Embryonic facial prominence (tissue), 1 donor: ENCODE results near the gene NT5C3A.
"Not testable (repeated sequence)": the region's sequence is repeated elsewhere in the genome, so short reads cannot be mapped to it uniquely, and the experiment has no call there.

ENCODE experiments used
- DNase-seq: peaks from one replicate; pipeline ENCODE4 v3.0.0-alpha.2; 2016; ENCODE audit errors: extremely low spot score

The NT5C3A gene

DNA sequence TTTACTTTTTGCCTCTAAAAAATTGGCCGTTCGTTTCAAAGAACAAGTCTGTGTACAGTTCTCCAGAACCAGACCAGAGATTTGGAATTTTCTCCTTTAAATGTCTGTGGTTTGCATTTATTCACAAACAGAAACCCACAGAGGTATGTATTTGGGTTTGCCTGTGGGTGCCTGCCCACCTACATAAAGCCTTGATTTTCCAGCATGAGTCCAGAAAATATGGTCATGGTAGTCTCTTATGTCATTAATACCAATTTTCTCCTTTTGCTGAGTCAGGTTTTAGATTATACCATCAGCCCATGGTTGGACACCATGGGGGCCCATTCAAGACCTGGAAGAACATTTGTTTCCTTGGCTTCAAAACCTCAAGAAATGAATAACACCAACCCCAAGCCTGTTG is 82.7 kb downstream of the NT5C3A start:
- not testable (repeated sequence) for DNase-seq

GRCh38 chr7:32979246-32979645 is 83.3 kb downstream of the NT5C3A start:
- DNase-seq, result not testable (repeated sequence)

DNA sequence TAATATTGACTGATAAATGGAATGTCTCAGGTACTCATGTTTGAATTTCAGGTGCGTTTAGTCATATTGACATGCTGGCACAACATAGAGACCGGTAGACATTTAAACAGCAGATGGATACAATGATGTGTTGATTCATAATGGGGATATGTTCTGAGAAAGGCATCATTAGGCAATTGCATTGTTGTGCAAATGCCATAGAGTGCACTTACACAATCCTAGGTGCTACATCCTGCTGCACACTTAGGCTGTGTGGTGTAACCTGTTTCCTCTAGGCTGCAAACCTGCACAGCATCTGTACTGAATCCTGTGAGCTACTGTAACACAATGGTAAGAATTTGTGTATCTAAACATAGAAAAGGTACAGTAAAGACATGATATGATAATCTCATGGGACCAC is 85.4 kb downstream of the NT5C3A start:
- DNase-seq, result not testable (repeated sequence)

DNA sequence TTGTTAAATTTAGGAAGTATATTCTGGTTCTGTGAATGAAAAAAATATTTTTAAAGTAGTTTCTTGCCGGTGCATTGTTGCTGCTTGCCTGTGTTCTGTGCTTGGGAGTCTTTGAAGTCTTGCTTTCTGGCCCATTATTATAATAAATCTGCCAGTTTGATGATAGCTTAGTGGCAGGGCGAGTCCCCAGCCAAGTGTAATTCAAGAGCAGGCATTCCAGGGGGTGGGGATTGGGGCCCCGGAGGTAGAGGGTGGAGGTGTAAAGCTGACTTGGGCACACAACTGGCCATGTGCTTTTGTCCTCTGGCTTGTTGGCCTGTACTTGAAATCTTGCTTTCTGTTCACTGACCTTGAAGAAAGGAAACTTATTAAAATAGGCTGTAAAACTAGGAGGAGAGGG is 90.6 kb downstream of the NT5C3A start:
- not testable (repeated sequence) for DNase-seq

- DNase-seq, result not testable (repeated sequence)
These were observed 95.4 kb downstream of the NT5C3A start for GRCh38 chr7:32967268-32967582.

DNA sequence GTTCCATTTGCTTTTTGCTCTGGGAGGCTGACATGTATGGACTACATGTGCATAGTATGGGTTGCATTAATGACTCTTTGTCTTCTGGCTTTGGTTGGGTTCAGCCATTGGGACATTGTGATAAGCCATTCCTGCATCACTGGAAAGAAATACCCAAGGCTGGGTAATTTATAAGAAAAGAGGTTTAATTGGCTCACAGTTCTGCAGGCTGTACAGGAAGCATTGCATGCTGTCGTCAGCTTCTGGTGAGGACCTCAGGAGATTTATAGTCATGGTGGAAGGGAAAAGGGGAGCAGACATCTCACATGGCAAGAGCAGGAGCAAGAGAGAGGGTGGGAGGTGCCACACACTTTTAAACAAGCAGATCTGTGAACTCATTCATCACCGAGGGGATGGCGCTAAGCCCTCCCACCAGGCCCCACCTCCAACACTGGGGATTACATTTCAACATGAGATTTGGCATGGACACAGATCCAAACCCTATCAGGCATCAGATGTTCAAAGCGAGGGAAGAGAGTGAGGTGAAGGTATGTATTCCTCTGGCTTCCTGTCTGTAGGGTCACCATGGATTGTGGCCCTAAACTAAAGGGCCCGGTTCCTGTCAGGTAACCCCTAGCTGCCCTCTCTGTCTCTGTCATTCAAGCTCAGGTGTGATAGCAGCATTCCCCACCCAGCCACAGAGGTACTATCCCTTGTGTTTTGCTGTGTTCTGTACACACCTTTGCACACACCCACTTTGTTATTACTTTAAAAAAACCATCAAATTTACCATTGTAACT is 95.9 kb downstream of the NT5C3A start:
- DNase-seq, result not testable (repeated sequence)

- DNase-seq, result not testable (repeated sequence)
These were observed 98.0 kb downstream of the NT5C3A start for GRCh38 chr7:32964461-32965159.
